ENCODE data around the gene DCTN5.
"Not testable (repeated sequence)": the region's sequence is repeated elsewhere in the genome, so short reads cannot be mapped to it uniquely, and the experiment has no call there.

DCTN5 gene

DNA sequence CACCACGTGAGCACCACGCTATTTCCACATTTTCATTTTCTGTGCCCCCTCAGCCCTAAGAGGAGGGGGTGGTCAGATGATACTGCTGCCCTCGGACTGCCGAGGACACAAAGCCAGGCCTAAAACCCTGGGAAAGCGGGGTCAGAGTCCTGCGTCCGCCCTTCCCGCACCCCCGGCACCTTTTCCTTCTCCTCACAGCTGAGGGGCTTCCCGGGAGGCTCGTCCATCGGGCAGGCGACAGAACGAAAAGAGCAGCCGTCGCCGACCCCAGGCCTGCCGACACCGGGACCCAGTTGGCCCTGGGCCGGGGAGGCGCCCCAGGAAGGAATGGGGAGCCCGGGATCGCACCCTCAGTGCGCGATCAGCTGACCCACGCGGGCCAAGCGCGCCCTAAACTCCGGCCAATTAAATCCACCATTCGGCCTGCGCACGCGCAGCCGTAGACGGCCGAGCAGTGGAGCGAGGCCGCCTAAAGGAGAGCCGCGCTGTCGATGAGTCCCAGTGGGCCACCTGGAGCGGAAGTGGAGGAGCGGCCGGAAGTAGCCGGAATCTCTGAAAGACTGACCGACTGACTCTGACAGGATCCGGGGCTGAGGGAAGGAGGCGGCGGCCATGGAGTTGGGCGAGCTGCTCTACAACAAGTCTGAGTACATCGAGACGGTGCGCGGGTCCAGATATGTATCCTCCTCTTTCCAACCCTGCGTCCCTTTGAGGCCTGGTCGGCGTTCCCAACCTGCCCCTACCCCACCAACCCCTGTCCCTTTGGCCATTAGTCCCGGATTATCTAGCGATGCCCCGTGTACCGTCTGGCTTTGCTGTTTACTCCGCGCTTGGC lies at the start of gene DCTN5, which contains the start of gene PALB2:
Gene DCTN5 (plus strand): TSS at position 536 of the 835 bp plus-strand sequence. CDS start 77 bp downstream, at position 613.
Gene PALB2 (minus strand): TSS at position 380 of the 835 bp plus-strand sequence. CDS start 153 bp downstream, at position 227.
- DNase-seq: peak; percentile 65

DNA sequence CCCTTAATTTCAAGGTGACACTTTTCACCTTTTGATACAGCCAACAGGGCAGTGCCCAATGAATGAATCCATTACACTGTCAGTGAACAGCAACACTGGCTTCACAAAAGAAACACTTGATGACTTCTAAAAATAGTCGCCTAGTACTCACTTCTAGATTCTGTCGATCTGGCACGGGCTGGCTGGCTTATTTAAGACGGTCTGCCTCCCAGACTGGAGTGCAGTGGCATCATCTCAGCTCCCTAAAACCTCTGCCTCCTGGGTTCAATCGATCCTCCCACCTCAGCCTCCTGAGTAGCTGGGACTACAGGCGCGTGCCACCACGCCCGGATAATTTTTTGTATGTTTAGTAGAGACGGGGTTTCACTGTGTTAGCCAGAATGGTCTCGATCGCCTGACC lies 47.1 kb upstream of the DCTN5 start:
- no peak for DNase-seq

DNA sequence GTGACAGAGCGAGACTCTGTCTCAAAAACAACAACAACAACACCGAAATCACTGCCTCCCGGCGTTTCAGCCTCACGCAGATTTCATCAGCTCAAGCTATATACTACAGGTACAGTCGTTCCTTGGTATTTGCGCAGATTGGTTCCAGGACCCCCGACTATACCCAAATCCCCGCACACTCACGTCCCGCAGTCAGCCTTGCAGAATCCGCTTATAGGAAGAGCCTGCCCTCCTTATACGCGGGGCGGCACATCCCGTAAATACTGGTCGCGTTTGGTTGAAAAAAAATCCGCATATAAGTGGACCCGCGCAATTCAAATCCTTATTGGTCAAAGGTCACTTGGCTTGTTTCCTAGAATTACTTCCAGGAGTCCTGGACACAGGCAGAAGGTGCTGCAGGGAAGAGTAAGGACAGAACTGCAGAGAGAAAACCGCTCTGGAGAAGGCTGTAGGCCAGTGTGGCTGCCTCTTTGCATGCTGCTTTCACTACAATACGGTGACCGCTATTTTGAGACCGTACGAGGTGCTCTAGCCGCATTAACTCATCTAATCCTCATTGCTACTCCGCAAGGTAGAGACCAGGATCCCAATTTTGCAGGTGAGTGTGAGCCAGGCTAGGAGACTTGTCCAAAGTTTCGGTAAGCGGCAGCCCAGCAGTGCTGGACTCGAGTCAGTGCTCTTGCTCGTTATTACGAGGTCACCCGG lies 45.9 kb upstream of the DCTN5 start:
- no peak for DNase-seq

- peak; percentile 26 for DNase-seq
These were observed 45.1 kb upstream of the DCTN5 start, which contains the start of gene NDUFAB1 for GRCh38 chr16:23595951-23596720. Gene NDUFAB1, minus strand, starts transcription at chr16:23596316. Its CDS starts 26 bp downstream, at chr16:23596290.

GRCh38 chr16:23597003-23597756 lies 44.1 kb upstream of the DCTN5 start:
- no peak for DNase-seq

- DNase-seq: no peak
These were observed 33.5 kb upstream of the DCTN5 start for GRCh38 chr16:23607726-23608125.

DNA sequence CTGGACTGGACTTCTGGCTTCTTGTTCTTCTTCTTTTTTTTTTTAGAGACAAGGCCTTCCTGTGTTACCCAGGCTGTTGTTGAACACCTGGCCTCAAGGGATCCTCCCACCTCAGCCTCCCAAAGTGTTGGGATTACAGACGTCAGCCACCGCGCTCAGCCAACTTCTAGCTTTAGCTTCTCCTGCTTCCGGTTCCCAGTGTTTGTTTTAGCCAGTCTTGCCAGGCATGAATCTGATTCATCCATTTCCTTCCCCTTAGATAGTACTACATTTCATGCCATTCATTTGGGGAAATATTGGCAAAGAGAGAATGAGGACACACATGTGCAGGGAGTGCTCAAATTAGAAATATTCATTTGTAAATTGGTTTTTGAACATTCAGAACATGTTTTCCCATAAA lies 33.1 kb upstream of the DCTN5 start:
- DNase-seq: no peak

DNA sequence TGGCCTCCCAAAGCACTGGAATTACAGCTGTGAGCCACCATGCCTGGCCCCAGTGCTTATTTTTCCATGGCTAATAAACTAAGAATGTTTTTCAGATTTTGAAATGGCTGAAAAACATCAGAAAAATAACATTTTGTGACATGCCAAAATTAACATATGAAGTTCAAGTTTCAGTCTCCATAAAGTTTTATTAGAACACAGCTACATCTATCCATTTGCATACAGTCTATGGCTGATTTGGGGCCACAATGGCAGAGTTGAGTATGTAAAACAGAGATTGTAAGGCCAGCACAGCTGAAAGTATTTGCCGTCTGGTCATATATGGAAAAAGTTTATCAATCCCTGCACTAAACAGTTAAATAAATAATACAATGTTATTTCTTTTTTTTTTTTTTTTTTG lies 31.3 kb upstream of the DCTN5 start:
- no peak for DNase-seq

DNA sequence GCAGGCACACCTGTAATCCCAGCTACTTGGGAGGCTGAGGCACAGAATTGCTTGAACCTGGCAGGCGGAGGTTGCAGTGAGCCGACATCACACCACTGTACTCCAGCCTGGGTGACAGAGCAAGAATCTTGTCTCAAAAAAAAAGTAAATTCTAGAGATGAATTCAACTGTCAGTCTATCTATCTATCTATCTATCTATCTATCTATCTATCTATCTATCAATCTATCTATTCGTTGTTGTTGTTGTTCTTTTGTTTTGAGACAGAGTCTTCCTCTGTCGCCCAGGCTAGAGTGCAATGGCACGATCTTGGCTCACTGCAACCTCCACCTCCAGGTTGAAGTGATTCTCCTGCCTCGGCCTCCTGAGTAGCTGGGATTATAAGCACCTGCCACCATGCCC lies 30.4 kb upstream of the DCTN5 start:
- DNase-seq: not testable (repeated sequence)

DNA sequence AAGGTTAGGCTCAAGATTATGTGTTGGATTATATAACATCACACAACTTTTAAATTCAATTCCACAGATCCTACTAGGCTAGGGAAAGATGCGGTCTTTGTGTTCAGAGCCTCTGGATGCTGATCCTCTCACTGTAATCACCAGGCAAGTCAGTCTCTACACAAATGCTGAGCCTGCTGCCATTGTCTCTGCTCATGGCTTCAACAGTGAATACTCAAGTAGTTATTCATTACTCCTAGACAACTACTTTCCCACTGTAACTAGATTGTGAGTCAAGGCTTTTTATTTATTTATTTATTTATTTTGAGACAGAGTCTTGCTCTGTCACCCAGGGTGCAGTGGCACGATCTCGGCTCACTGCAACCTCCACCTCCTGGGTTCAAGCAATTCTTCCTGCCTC lies 29.3 kb upstream of the DCTN5 start:
- no peak for DNase-seq

- no peak for DNase-seq
These were observed 25.5 kb upstream of the DCTN5 start for GRCh38 chr16:23615805-23616204.

DNA sequence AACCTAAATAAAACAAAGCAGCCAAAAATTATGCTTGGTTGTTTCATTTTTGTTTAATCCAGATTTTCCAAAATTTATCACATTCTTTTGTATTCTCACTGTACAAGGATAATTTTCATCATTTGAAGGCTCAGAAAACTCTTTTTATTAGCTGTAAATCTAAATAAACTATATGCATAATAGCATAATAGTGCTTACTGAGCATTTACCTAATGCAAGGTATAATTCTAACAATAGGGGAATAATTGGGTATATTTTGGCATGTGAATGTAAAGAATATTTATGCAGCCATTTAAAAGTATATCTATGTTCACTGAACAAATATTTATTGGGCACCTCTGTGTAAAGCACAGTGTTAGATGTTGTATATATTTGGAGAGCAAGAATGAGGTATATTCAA lies 17.2 kb upstream of the DCTN5 start:
- no peak for DNase-seq

GRCh38 chr16:23629516-23629915 lies 11.8 kb upstream of the DCTN5 start:
- DNase-seq: no peak

GRCh38 chr16:23631874-23632273 lies 9.4 kb upstream of the DCTN5 start:
- not testable (repeated sequence) for DNase-seq

DNA sequence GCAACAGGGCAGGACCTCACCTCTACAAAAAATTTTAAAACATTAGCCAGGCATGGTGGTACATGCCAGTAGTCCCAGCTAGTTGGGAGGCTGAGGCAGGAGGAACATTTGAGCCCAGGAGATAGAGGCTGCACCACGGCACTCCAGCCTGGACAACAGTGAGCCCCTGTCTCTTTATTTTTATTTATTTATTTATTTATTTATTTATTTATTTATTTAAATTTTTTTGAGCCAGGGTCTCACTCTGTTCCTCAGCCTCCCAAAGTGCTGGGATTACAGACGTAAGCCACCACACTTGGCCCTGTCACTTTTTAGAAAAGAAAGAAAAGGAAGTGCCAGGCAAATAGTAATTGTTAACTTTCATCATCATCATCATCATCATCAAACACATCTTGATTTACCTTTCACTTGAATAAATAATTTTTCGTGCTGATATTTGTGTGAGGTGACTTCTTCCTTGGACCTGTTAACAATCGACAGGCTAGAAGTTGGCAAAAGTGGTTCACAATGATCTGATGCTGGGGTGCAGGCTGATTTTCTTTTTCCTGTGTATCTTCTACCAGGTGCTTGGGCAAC lies 6.7 kb upstream of the DCTN5 start:
- DNase-seq: no peak

- DNase-seq: no peak
These were observed 5.3 kb upstream of the DCTN5 start for GRCh38 chr16:23635958-23636357.

GRCh38 chr16:23640615-23640930 lies 693 bp upstream of the DCTN5 start:
- DNase-seq: no peak

- DNase-seq: no peak
These were observed 1.0 kb downstream of the DCTN5 start for GRCh38 chr16:23642246-23642774.

- DNase-seq: no peak
These were observed 9.6 kb downstream of the DCTN5 start for GRCh38 chr16:23650674-23651416.

DNA sequence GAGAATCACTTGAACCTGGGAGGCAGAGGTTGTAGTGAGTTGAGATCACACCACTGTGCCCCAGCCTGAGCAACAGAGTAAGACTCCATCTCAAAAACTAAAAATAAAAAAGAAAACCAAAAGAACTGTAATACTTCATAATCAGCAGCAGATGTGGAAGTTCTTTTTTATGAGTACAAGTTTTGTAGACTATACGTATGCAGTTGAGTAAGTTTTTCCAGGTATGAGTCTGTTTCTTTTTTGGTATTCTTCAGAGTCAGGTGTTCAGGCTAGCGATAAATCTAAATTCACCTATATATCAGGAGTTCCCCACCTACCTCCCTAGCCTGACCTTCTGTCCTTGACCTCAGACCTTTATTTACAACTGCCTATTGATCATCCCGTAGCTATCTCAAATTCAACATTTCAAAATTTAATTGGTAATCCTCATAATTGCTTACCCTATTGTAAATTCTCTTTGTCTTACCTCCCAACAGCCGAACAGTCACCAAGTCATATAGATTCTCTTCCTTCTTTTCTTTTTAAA lies 10.7 kb downstream of the DCTN5 start:
- DNase-seq: no peak

DNA sequence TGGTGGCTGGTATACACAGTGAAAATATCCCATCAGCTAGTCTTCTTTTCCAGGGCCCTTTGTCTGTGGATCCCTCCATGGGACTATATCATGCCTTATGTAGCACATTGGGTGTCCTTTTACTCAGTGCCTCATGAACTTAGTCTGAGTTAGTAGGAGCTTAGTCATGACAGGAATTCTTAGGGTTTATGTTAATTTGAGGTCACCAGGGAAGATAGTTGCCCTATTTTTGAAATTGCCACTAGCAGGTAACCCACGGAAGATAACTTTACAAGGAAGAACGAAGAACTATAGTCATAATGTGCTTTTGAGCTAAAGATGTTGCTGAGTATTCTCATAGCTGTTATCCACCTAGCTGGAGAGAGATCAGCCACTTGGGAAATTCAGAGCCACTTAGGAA lies 22.7 kb downstream of the DCTN5 start:
- DNase-seq: no peak

All from NCI-H748 treated with DMSO at 0.1 percent for 48 hours (cell line).